ENCODE data around the gene MSRB3. TPM values are rescaled to one million over a fixed set of nuclear protein-coding genes. Genes with fewer than 3 reads are reported as not detected.

Gene MSRB3
- total and polyA plus RNA-seq, 10 of the 15 experiments (the other 5 are each of a cell fraction or from before 2014, with no cell fraction given), result 0.07 to 2.7 (median 1.3) TPM

GRCh38 chr12:65311260-65311659 lies 32.8 kb downstream of the MSRB3 start:
- TF ChIP-seq ATF2 (IDR thresholded peaks at IDR 0.05; ENCODE audit: low read length) (no peak), NR2C2 (IDR thresholded peaks at IDR 0.05; ENCODE audit: borderline replicate concordance, control insufficient read depth, insufficient read length, low read depth) (no peak), IKZF1 (conservative IDR thresholded peaks at IDR 0.05) (no peak)
- Histone ChIP-seq H3K4me1 (ENCODE audit: control insufficient read depth, insufficient read depth, low read length) (no peaks in the 10 kb centered on the region), H3K9me3 (replicated peaks; ENCODE audit: control insufficient read depth, insufficient read depth, low read length) (no peaks in the 10 kb centered on the region), H3K4me2 (ENCODE audit: control insufficient read depth, insufficient read depth) (no peak overlapping the region), H3K27ac (ENCODE audit: control insufficient read depth, insufficient read depth) (no peak overlapping the region), H2AFZ (ENCODE audit: control insufficient read depth, low read depth, low read length) (no peak overlapping the region), H4K20me1 (ENCODE audit: control insufficient read depth, insufficient read depth) (no peaks in the 10 kb centered on the region), H3K79me2 (ENCODE audit: control insufficient read depth, insufficient read depth, low read length) (no peaks in the 10 kb centered on the region), H3K9ac (ENCODE audit: control insufficient read depth, insufficient read depth, low read length) (no peak overlapping the region), H3K36me3 (ENCODE audit: control insufficient read depth in 2 of 2, insufficient read depth in 2 of 2, low read length in 1 of 2) (no peaks in the 10 kb centered on the region), H3K27me3 (replicated peaks in 1 of 2; ENCODE audit: control insufficient read depth in 2 of 2, insufficient read depth in 2 of 2, low read length in 1 of 2) (no peaks in the 10 kb centered on the region), H3K4me3 (no peak overlapping the region)
- intact Hi-C loops (cut with micrococcal nuclease; ENCODE audit: unreplicated experiment) (loop anchor here (5.0 kb wide), 1 partner anchor 246 kb away; no protein-coding TSS in a partner anchor), in situ Hi-C loops (cut with MboI) (no loop called here)
- POLR2A ChIA-PET, result no interaction called here
- no peak for FAIRE-seq
- no peak for ATAC-seq
- DNase-seq (ENCODE audit: low read depth, low spot score), result no peak
- CTCF ChIA-PET, result interaction anchor here (3.4 kb wide), 1 partner anchor 10 kb away, joined by 19 read pairs; no protein-coding TSS in a partner anchor
- RAD21 ChIA-PET (ENCODE audit: unreplicated experiment), result no interaction called here
- BruUV-seq (replicated peaks), result no TSS peak
- WGBS (ENCODE audit: insufficient coverage, insufficient replicate concordance, low lambda C conversion rate, missing lambda C conversion rate), result 0% methylated on average over 1 of the region's 1 CpG
- SMC1A ChIA-PET (ENCODE audit: uncharacterized antibody, unreplicated experiment), result interaction anchor here (0.6 kb wide), 1 partner anchor 775 kb away, joined by 3 read pairs; no protein-coding TSS in a partner anchor

DNA sequence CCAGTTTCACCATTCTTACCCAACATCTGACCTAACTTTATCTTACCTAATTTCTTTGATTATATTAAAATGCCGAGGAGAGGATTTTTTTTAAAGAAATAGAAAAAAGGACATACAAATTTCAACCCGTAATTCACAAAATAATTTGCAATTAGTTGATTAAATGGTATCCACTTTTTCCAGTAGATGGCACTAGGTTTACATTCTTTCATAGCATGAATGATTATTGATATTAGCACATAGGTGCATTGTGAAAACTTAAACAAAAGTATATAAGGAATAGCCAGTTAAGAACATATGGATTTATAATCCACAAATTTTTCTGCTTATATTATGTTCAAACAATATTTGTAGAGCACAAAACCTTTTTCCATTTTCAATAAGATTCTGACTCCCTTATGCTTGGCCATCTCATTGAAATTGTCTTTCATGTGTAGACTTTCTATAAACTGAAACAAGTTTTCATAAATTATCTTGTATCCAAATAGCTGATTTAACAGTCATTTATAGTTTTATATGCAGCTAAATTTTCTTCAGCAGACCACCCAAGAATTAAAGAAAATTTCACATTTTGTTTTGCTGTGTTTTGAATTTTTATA lies 35.3 kb downstream of the MSRB3 start:
- in situ Hi-C loops (cut with MboI), result no loop called here
- Histone ChIP-seq H3K4me2 (ENCODE audit: control insufficient read depth, insufficient read depth) (no peak overlapping the region), H2AFZ (ENCODE audit: control insufficient read depth, low read depth, low read length) (no peak overlapping the region), H4K20me1 (ENCODE audit: control insufficient read depth, insufficient read depth) (no peaks in the 10 kb centered on the region), H3K4me3 (no peak overlapping the region), H3K27ac (ENCODE audit: control insufficient read depth, insufficient read depth) (no peak overlapping the region), H3K79me2 (ENCODE audit: control insufficient read depth, insufficient read depth, low read length) (no peaks in the 10 kb centered on the region), H3K4me1 (ENCODE audit: control insufficient read depth, insufficient read depth, low read length) (no peaks in the 10 kb centered on the region), H3K36me3 (ENCODE audit: control insufficient read depth in 2 of 2, insufficient read depth in 2 of 2, low read length in 1 of 2) (no peaks in the 10 kb centered on the region), H3K9ac (ENCODE audit: control insufficient read depth, insufficient read depth, low read length) (no peak overlapping the region), H3K9me3 (replicated peaks; ENCODE audit: control insufficient read depth, insufficient read depth, low read length) (no peaks in the 10 kb centered on the region), H3K27me3 (replicated peaks in 1 of 2; ENCODE audit: control insufficient read depth in 2 of 2, insufficient read depth in 2 of 2, low read length in 1 of 2) (no peaks in the 10 kb centered on the region)
- intact Hi-C loops (cut with micrococcal nuclease; ENCODE audit: unreplicated experiment), result loop anchor here (2.0 to 5.0 kb wide), 2 partner anchors 243 to 793 kb away; no protein-coding TSS in a partner anchor
- CTCF ChIA-PET, result interaction anchor here (1.1 to 3.4 kb wide), 3 partner anchors 9 to 1379 kb away, joined by 4 to 19 read pairs (median 4); no protein-coding TSS in a partner anchor
- peak; percentile 47 for FAIRE-seq
- no TSS peak for BruUV-seq (replicated peaks)
- RAD21 ChIA-PET (ENCODE audit: unreplicated experiment), result no interaction called here
- no peak for DNase-seq (ENCODE audit: low read depth, low spot score)
- POLR2A ChIA-PET, result no interaction called here
- ATAC-seq, result no peak
- SMC1A ChIA-PET (ENCODE audit: uncharacterized antibody, unreplicated experiment), result interaction anchor here (0.7 to 0.8 kb wide), 2 partner anchors 13 to 618 kb away, joined by 3 to 4 read pairs; no protein-coding TSS in a partner anchor
- WGBS (ENCODE audit: insufficient coverage, insufficient replicate concordance, low lambda C conversion rate, missing lambda C conversion rate), result 2% methylated on average over 2 of the region's 2 CpGs
- TF ChIP-seq, protein P1, sequence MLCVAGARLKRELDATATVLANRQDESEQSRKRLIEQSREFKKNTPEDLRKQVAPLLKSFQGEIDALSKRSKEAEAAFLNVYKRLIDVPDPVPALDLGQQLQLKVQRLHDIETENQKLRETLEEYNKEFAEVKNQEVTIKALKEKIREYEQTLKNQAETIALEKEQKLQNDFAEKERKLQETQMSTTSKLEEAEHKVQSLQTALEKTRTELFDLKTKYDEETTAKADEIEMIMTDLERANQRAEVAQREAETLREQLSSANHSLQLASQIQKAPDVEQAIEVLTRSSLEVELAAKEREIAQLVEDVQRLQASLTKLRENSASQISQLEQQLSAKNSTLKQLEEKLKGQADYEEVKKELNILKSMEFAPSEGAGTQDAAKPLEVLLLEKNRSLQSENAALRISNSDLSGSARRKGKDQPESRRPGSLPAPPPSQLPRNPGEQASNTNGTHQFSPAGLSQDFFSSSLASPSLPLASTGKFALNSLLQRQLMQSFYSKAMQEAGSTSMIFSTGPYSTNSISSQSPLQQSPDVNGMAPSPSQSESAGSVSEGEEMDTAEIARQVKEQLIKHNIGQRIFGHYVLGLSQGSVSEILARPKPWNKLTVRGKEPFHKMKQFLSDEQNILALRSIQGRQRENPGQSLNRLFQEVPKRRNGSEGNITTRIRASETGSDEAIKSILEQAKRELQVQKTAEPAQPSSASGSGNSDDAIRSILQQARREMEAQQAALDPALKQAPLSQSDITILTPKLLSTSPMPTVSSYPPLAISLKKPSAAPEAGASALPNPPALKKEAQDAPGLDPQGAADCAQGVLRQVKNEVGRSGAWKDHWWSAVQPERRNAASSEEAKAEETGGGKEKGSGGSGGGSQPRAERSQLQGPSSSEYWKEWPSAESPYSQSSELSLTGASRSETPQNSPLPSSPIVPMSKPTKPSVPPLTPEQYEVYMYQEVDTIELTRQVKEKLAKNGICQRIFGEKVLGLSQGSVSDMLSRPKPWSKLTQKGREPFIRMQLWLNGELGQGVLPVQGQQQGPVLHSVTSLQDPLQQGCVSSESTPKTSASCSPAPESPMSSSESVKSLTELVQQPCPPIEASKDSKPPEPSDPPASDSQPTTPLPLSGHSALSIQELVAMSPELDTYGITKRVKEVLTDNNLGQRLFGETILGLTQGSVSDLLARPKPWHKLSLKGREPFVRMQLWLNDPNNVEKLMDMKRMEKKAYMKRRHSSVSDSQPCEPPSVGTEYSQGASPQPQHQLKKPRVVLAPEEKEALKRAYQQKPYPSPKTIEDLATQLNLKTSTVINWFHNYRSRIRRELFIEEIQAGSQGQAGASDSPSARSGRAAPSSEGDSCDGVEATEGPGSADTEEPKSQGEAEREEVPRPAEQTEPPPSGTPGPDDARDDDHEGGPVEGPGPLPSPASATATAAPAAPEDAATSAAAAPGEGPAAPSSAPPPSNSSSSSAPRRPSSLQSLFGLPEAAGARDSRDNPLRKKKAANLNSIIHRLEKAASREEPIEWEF (IDR thresholded peaks at IDR 0.05; ENCODE audit: insufficient replicate concordance, low read depth, low read length), result no peak
- TF ChIP-seq BRCA1 (IDR thresholded peaks at IDR 0.05; ENCODE audit: low read depth, low read length) (no peak), RAD21 (IDR thresholded peaks at IDR 0.05; ENCODE audit: insufficient read depth, low read depth, low read length) (peak; percentile 62), CHD2 (IDR thresholded peaks at IDR 0.05; ENCODE audit: borderline replicate concordance, low read depth, low read length) (no peak), SMC3 (IDR thresholded peaks at IDR 0.05; ENCODE audit: borderline replicate concordance, low read length) (peak; percentile 35; the same call in 1 of the 2 replicates)

All from GM12878 (cell line).